Mesendoderm (in vitro differentiated cells): ENCODE data around the gene COPG2.

Source experiments
- DNase-seq: peaks from one replicate; pipeline ENCODE4 v3.0.0; 2013
- H2AK5ac ChIP-seq: 2 replicates; pipeline ENCODE4 v1.6.1; 2013; ENCODE audit warnings: low read length, inconsistent platforms
- H2BK120ac ChIP-seq: 2 replicates; pipeline ENCODE4 v1.6.1; 2013; ENCODE audit warnings: low read depth, mild to moderate bottlenecking, low read length, moderate library complexity, mixed read lengths
- H2BK15ac ChIP-seq: replicated peaks from 2 replicates; pipeline ENCODE4 v1.6.1; 2013; ENCODE audit warnings: low read depth, mild to moderate bottlenecking, moderate library complexity
- H2BK5ac ChIP-seq: 2 replicates; pipeline ENCODE4 v1.6.1; 2013; ENCODE audit warnings: low read length, inconsistent platforms
- H3K18ac ChIP-seq: 2 replicates; pipeline ENCODE4 v1.6.1; 2013; ENCODE audit warnings: mild to moderate bottlenecking, low read length, mixed read lengths
- H3K23ac ChIP-seq: one replicate; pipeline ENCODE4 v1.6.1; 2013; ENCODE audit warnings: low read length
- H3K27ac ChIP-seq: 2 replicates; pipeline ENCODE4 v1.5.1; 2013; ENCODE audit warnings: low read depth, mild to moderate bottlenecking, inconsistent platforms, low read length, moderate library complexity
- H3K27me3 ChIP-seq: 2 replicates; pipeline ENCODE4 v1.6.1; 2013; ENCODE audit warnings: low read length, control low read depth, mild to moderate bottlenecking, inconsistent platforms; ENCODE audit not compliant: insufficient read depth, poor library complexity
- H3K36me3 ChIP-seq: 2 replicates; pipeline ENCODE4 v1.6.1; 2013; ENCODE audit warnings: low read length, inconsistent platforms; ENCODE audit not compliant: control insufficient read depth, insufficient read depth
- H3K4ac ChIP-seq: one replicate; pipeline ENCODE4 v1.6.1; 2013; ENCODE audit warnings: low read depth, mild to moderate bottlenecking, low read length, moderate library complexity
- H3K4me1 ChIP-seq: 2 replicates; pipeline ENCODE4 v1.6.1; 2013; ENCODE audit warnings: low read depth, low read length, inconsistent platforms; ENCODE audit not compliant: control insufficient read depth
- H3K4me2 ChIP-seq: 2 replicates; pipeline ENCODE4 v1.6.1; 2013; ENCODE audit warnings: low read length
- H3K4me3 ChIP-seq: 2 replicates; pipeline ENCODE4 v1.5.1; 2013; ENCODE audit warnings: mild to moderate bottlenecking, low read length
- H3K56ac ChIP-seq: one replicate; pipeline ENCODE4 v1.6.1; 2013; ENCODE audit warnings: low read length
- H3K79me1 ChIP-seq: 2 replicates; pipeline ENCODE4 v1.6.1; 2013; ENCODE audit warnings: low read length, inconsistent platforms
- H3K79me2 ChIP-seq: 2 replicates; pipeline ENCODE4 v1.6.1; 2013; ENCODE audit warnings: mild to moderate bottlenecking, low read length; ENCODE audit not compliant: control insufficient read depth, insufficient read depth
- H3K9ac ChIP-seq: 2 replicates; pipeline ENCODE4 v1.6.1; 2013; ENCODE audit warnings: low read length, inconsistent platforms
- H4K5ac ChIP-seq: one replicate; pipeline ENCODE4 v1.6.1; 2013; ENCODE audit warnings: low read length
- H4K8ac ChIP-seq: one replicate; pipeline ENCODE4 v1.6.1; 2013; ENCODE audit warnings: low read depth, mild to moderate bottlenecking, control low read depth, low read length, moderate library complexity
- whole genome bisulfite sequencing: extraction: QIAGEN DNeasy Blood & Tissue Kit; methylation state at CpG from one replicate; pipeline ENCODE4 v1.1.7; 2013; ENCODE audit warnings: low lambda C conversion rate, missing lambda C conversion rate; ENCODE audit not compliant: insufficient coverage; ENCODE audit errors: extremely low coverage; 5-methylcytosine and 5-hydroxymethylcytosine counted together

The COPG2 gene

GRCh38 chr7:130632111-130632510, 36.4 kb downstream of the COPG2 start:
- Histone ChIP-seq H4K5ac (no peak overlapping the region), H3K4me3 (no peak overlapping the region), H3K4ac (no peak overlapping the region), H3K23ac (no peak overlapping the region), H3K79me2 (no peaks in the 10 kb centered on the region), H3K4me1 (no peaks in the 10 kb centered on the region), H3K4me2 (no peak overlapping the region), H2BK120ac (no peak overlapping the region), H2BK5ac (no peak overlapping the region), H3K27ac (no peak overlapping the region), H2AK5ac (no peak overlapping the region), H3K18ac (no peak overlapping the region), H3K9ac (no peak overlapping the region), H3K56ac (no peak overlapping the region), H3K79me1 (no peaks in the 10 kb centered on the region), H3K36me3 (no peaks in the 10 kb centered on the region), H4K8ac (no peak overlapping the region), H2BK15ac (no peak overlapping the region), H3K27me3 (no peaks in the 10 kb centered on the region)
- DNase-seq: no peak

GRCh38 chr7:130628901-130629300, 39.6 kb downstream of the COPG2 start:
- Histone ChIP-seq H2BK15ac (no peak overlapping the region), H3K79me2 (no peaks in the 10 kb centered on the region), H3K4me2 (no peak overlapping the region), H4K5ac (no peak overlapping the region), H3K23ac (no peak overlapping the region), H2BK120ac (no peak overlapping the region), H2AK5ac (no peak overlapping the region), H3K56ac (no peak overlapping the region), H3K4me1 (no peaks in the 10 kb centered on the region), H4K8ac (no peak overlapping the region), H3K4me3 (no peak overlapping the region), H3K36me3 (no peaks in the 10 kb centered on the region), H3K27me3 (no peaks in the 10 kb centered on the region), H3K4ac (no peak overlapping the region), H3K79me1 (no peaks in the 10 kb centered on the region), H3K27ac (no peak overlapping the region), H3K18ac (no peak overlapping the region), H3K9ac (no peak overlapping the region), H2BK5ac (no peak overlapping the region)
- no peak for DNase-seq
- no CpG with 5 or more reads among the region's 1 CpG for WGBS

GRCh38 chr7:130627775-130628174, 40.8 kb downstream of the COPG2 start:
- Histone ChIP-seq H3K4me1 (no peaks in the 10 kb centered on the region), H3K4ac (no peak overlapping the region), H3K4me3 (no peak overlapping the region), H3K27me3 (no peaks in the 10 kb centered on the region), H4K5ac (no peak overlapping the region), H3K27ac (no peak overlapping the region), H3K36me3 (no peaks in the 10 kb centered on the region), H4K8ac (no peak overlapping the region), H2BK120ac (no peak overlapping the region), H2BK5ac (no peak overlapping the region), H3K79me1 (no peaks in the 10 kb centered on the region), H2AK5ac (no peak overlapping the region), H3K79me2 (no peaks in the 10 kb centered on the region), H3K9ac (no peak overlapping the region), H3K56ac (no peak overlapping the region), H3K18ac (no peak overlapping the region), H3K23ac (no peak overlapping the region), H2BK15ac (no peak overlapping the region), H3K4me2 (no peak overlapping the region)
- WGBS: no CpG with 5 or more reads among the region's 4 CpGs
- no peak for DNase-seq

- Histone ChIP-seq H2BK15ac (no peak overlapping the region), H3K79me1 (no peaks in the 10 kb centered on the region), H3K79me2 (no peaks in the 10 kb centered on the region), H3K36me3 (no peaks in the 10 kb centered on the region), H4K5ac (no peak overlapping the region), H3K4me2 (no peak overlapping the region), H3K27me3 (no peaks in the 10 kb centered on the region), H3K4me3 (no peak overlapping the region), H4K8ac (no peak overlapping the region), H2BK5ac (no peak overlapping the region), H2AK5ac (no peak overlapping the region), H3K23ac (no peak overlapping the region), H3K4ac (no peak overlapping the region), H3K9ac (no peak overlapping the region), H3K18ac (no peak overlapping the region), H2BK120ac (no peak overlapping the region), H3K27ac (no peak overlapping the region), H3K4me1 (no peaks in the 10 kb centered on the region), H3K56ac (no peak overlapping the region)
- no CpG with 5 or more reads among the region's 2 CpGs for WGBS
- no peak for DNase-seq
Observed at GRCh38 chr7:130622866-130623265, 45.7 kb downstream of the COPG2 start.

GRCh38 chr7:130615583-130615982, 53.0 kb downstream of the COPG2 start:
- WGBS: no CpG with 5 or more reads among the region's 2 CpGs

GRCh38 chr7:130614449-130614848, 54.1 kb downstream of the COPG2 start:
- Histone ChIP-seq H2BK15ac (no peak overlapping the region), H2BK120ac (no peak overlapping the region), H3K4ac (no peak overlapping the region), H2BK5ac (no peak overlapping the region), H3K23ac (no peak overlapping the region), H3K18ac (no peak overlapping the region), H3K27me3 (no peaks in the 10 kb centered on the region), H3K36me3 (peaks cover 2% of the 10 kb centered on the region), H2AK5ac (no peak overlapping the region), H3K4me2 (no peak overlapping the region), H3K27ac (no peak overlapping the region), H4K5ac (no peak overlapping the region), H3K4me3 (no peak overlapping the region), H3K4me1 (no peaks in the 10 kb centered on the region), H3K79me1 (no peaks in the 10 kb centered on the region), H3K56ac (no peak overlapping the region), H4K8ac (no peak overlapping the region), H3K9ac (no peak overlapping the region), H3K79me2 (no peaks in the 10 kb centered on the region)
- no CpG with 5 or more reads among the region's 1 CpG for WGBS
- DNase-seq: no peak

More at GRCh38 chr7:130615583-130615982, 53.0 kb downstream of the COPG2 start:
- Histone ChIP-seq H3K23ac (no peak overlapping the region), H3K4me2 (no peak overlapping the region), H3K9ac (no peak overlapping the region), H3K79me1 (no peaks in the 10 kb centered on the region), H2BK120ac (no peak overlapping the region), H3K4ac (no peak overlapping the region), H2BK15ac (no peak overlapping the region), H3K27ac (no peak overlapping the region), H4K5ac (no peak overlapping the region), H2BK5ac (no peak overlapping the region), H3K4me3 (no peak overlapping the region), H3K56ac (no peak overlapping the region), H4K8ac (no peak overlapping the region), H2AK5ac (no peak overlapping the region), H3K79me2 (no peaks in the 10 kb centered on the region), H3K36me3 (peaks cover 2% of the 10 kb centered on the region), H3K27me3 (no peaks in the 10 kb centered on the region), H3K18ac (no peak overlapping the region), H3K4me1 (no peaks in the 10 kb centered on the region)
- no peak for DNase-seq
